Stimulated activated CD4-positive, alpha-beta T cell treated with anti-CD3 and anti-CD28 coated beads, TNF-alpha, amount 100 ng/mL, for 1 hour (primary cell): Measurements from ENCODE around the gene CCDC9.
"Not testable (repeated sequence)": the region's sequence is repeated elsewhere in the genome, so short reads cannot be mapped to it uniquely, and the experiment has no call there.

Experiments used
- DNase-seq, 3 donors: peaks; one replicate each; pipeline ENCODE4 v3.0.0-alpha.2; 2020; ENCODE audit warnings: low read depth in 3 of 3, low spot score in 1 of 3

CCDC9 gene

DNA sequence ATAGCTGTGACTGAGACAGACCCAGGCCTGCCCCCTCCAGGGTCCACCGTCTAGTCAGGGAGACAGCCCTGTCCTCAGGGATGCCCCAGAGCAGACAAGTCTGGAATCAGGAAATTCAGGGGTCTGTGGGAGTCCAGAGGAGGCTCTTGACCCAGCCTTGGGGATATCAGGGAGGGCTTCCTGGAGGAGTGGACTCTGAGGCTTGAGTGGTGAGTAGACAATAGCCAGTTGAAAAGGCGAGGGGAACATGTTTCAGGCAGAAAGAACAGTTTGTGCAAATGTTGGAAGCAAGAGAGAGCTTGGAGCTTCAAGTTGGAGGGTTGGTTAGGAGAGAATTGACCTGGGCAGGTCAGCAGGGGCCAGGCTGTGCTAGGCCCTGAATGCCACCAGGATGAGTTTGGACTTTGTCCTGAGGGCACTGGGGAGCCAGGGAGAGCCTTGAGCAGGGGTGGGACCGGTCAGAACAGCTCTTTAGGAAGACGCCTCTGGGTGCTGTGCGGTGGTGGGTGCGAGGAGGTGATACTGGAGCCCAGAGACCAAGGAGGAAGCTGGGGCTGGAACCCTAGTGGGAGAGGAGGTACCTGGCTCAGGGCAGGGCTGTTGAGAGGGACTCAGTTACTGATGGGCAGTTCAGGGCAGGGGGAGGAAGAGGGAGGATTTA, 2.7 kb downstream of the CCDC9 start:
- no peak for DNase-seq

- no peak for DNase-seq
Observed at GRCh38 chr19:47260476-47260875, 4.2 kb downstream of the CCDC9 start.

DNA sequence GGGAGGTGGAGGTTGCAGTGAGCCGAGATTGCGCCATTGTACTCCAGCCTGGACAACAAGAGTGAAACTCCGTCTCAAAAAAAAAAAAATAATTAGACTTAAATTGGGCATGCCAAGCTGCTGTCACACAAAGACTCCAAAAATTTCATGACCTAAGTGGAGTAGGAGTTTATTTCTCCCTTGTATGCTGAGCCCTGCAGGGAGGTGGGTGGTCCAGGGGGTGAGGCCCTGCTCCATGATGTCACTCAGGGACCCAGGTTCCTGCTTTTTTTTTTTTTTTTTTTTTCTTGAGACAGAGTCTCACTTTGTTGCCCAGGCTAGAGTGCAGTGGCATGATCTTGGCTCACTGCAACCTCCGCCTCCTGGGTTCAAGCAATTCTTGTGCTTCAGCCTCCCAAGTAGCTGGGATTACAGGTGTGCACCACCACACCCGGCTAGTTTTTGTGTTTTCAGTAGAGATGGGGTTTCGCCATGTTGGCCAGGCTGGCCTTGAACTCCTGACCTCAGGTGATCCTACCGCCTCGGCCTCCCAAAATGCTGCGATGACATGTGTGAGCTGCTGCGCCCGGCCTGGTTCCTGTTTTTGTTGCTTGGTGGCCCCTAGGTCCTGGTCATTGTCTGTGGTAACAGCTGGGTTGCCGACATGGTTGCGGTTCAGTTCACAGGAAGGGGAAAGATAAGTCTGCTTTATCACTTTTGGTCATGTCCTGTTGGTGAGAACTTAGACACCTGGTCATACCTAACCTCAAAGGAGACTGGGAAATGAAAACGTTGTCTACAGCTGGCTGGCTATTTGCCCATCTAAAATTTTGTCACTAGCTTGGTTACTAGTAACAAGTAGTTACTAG, 5.8 kb downstream of the CCDC9 start:
- DNase-seq = not testable (repeated sequence)

GRCh38 chr19:47264629-47265028, 8.3 kb downstream of the CCDC9 start:
- no peak for DNase-seq

DNA sequence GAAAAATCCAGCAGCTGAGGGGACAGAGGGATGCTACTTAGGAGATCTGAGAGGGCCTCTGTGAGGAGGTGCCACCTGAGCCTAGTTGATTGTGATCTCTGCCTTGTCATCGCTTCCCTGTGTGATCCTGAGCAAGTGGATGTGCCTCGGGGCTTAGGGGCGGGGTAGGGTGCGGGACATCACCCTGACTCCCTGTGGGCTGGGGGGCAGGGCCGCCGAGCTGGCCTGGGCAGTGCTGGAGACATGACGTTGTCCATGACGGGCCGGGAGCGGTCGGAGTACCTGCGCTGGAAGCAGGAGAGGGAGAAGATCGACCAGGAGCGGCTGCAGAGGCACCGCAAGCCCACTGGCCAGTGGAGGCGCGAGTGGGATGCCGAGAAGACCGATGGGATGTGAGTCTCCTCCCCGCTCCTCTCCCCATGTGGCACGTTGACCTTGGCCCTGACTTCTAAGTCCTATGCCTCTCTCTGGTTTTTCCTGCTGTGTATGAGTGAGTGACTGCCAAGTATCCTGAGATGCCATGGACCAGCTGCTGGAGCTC, 10.1 kb downstream of the CCDC9 start:
- DNase-seq = no peak

DNA sequence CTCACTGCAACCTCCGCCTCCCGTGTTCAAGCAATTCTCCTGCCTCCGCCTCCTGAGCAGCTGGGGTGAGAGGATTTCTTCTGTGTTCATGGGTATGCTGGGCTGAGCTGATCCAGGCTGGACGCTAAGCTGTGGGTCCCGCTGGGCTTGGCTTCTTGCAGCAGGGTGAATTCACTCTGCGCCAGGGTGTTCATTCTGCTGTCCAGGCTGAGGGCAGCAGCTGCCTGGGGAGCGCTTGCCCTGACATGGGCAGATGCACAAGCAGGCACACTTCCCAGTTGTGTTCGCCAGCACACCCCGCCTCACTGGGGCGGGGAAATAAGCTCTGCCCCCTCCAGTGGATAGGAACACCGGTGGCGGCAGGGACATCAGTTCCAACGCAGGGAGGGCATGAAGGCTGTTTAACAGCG, 11.0 kb downstream of the CCDC9 start:
- no peak for DNase-seq

- DNase-seq = no peak
Observed at GRCh38 chr19:47268028-47268427, 11.7 kb downstream of the CCDC9 start.

DNA sequence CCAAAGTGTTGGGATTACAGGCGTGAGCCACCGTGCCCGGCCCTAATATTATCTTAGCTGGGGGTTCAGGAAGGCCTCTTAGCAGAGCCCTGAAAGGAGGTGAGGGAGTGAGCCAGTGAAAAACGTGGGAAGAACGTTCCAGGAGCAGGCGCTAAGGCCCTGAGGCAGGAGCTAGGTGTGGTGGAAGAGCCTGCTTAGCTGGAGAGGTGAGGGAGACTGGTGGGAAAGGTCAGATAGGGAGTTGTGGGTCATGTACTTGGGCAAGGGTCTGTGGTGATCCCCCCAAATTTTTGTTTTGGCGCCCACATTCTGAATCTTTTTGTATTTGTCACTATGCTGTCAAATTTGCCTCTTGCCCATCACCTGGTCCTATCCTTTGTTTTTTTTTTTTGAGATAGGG, 13.3 kb downstream of the CCDC9 start:
- no peak for DNase-seq

- DNase-seq = no peak
Observed at GRCh38 chr19:47270408-47270807, 14.1 kb downstream of the CCDC9 start.

DNA sequence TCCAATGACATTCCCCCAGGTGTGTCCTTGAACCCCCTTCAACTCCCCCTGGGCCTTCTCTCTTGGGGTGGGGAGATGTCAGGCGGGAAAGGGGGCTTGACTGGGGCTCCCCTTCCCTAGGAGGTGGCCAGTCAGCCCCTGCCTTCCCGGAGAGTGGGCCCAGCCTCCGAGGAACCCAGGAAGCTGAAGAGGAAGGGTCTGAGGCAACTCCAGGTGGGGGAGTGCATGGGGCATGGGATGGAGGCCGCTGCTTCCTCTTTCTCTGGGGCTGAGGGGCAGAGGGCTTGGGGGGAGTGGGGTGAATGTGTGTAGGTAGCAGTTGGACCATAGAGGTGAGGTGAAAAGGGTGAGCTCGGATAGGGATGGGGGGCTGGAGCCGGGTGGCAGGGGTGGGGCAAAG, 15.6 kb downstream of the CCDC9 start:
- no peak for DNase-seq

- peak in 1 of 3 donors; percentile 47 for DNase-seq
Observed at GRCh38 chr19:47272448-47273312, 16.4 kb downstream of the CCDC9 start.

DNA sequence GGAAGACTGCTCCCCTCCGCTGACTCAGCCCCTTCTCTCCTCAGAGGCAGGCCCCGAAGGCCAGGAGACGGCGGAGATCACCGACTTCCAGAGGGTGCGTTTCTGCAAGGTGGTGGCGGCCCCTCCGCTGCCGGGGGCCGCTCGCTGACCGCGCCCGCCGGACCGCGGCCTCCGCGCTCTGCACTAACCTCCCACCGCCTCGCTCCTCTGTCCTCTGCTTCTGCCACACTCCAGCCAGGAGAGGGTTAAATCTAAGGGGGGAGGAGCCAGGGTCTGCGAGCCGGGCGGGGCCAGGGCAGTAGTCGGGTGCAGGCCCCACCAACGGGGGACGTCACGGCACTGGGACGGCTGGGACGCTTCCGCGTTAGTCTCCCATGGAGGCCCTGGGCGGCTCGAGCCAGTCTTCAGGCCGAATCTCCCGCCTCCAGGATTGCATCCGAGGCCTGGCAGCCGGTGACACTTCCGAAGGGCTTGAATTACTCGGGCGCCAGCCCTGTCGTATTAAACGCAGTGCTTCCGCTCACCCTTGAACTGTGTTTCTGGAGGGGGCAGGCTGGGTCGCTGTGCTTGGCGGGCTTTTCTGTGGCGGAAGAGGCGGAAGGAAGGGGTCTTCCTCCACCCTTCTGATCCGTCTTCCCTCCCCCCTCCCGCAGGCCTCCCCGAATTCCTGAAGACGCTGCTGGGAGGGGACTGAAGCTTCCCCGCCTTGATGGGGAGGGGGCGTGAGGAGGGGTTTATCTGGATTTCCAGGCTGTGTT, 17.2 kb downstream of the CCDC9 start:
- DNase-seq = peak; percentile 73 to 76 (median 75)

DNA sequence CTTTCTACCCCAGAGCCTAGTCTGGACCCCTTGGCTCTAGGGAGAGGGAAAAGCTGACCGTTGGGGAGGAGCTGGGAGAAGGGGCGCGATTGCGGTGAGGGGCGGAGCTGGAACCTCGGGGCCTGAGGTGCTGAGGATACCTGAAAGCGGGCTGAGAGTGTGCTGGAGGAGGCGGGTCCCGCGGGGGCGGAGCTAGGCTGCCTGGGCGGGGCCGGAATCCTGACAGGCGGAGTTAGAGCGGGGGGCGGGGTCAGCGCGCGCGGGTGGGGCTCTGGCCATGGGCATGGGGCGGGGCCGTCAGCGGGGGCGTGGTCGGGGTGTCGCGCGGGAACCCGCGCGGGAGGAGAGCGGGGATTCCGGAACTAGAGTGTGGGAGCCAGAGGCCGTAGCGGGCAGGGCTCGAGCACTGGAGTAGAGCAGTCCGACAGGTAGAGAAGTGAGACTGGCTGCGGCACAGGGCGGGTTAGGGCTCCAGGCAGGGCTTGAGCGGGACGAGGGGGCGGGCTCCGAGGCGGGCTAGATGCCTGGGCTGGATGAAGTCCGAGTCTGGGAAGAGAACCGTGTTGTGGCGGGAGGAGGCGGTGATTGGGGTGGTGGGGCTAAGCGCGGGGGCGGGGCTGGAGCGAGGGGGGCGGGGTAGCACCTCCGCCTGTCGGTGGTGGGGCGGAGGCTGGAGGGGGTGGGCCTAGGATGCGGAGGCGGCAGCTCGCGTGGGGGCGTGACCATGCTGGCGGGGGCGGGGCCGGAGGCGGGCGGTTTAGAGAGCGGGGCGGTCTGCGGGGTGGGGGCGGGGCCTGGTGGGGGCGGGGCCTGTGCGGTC, 18.0 kb downstream of the CCDC9 start, which contains the start of gene INAFM1:
INAFM1 (plus strand) TSS at position 815 of the 820 bp plus-strand sequence. CDS start 35 bp downstream, outside the sequence.
- DNase-seq = peak; percentile 99 to 100 (median 100)

DNA sequence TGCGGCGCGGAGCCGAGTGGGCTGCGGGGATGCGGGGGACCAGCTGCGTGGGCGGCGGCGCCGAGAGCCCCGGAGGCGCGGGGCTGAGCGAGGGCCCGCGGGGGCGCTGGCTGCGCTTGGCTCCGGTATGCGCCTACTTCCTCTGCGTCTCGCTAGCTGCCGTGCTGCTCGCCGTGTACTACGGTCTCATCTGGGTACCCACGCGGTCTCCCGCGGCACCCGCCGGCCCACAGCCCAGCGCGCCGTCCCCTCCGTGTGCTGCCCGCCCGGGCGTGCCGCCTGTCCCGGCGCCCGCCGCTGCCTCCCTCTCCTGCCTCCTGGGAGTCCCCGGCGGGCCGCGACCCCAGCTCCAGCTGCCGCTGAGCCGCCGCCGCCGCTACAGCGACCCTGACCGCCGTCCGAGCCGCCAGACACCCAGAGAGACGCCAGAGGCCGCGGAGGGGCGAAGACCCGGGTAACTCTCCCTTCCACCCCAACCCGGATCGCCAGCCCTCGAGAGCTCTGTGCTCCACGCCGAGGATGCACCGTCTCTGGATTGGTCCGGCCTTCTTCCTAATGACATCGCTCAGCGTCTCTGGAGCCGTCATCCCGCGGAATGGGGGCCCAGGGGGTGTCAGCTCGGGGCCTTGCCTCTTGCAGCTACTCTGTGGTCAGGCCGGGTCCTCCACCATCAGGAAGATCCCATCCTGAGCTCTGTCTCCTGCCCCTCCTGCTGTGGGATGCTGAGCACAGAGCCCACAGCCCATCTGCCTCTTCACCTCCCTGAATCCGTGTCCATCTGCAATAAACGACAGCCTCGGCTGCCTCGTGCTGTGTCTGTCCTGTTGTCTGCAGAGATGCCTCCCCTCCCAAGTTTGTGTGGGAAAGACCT, 18.8 kb downstream of the CCDC9 start:
- DNase-seq = no peak

DNA sequence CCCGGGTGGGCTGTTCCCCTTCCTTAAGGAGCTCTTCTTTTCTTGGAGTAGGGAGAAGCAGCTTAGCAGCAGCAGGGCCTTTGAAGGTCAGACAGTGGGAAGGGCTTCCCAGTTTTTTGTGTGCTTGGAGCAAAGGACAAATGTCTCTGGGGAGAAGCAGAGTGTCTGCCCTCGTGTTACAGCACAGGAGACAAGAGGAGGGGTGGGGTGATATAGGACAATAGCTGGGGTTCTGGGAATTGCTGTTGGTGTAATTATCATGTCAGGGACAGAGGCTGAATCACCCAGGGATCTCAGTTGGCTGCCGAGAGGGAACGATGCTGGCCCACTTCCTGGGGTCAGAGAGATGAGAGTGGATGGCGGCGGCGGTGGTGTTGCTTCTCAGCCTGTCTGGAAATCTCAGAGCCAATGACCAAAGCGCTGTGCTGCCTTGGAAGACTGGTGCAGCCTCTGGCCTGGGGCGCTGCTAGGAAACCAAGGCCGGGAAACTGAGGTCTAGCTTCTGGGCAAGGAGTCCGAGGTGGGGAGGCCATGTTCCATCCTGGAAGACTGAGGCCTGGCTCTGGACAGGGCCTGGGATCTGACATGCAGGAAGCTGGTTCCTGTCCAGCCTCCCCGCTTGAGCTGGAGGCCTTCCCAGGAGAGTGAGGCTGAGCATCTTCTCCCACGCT, 19.6 kb downstream of the CCDC9 start:
- no peak for DNase-seq

DNA sequence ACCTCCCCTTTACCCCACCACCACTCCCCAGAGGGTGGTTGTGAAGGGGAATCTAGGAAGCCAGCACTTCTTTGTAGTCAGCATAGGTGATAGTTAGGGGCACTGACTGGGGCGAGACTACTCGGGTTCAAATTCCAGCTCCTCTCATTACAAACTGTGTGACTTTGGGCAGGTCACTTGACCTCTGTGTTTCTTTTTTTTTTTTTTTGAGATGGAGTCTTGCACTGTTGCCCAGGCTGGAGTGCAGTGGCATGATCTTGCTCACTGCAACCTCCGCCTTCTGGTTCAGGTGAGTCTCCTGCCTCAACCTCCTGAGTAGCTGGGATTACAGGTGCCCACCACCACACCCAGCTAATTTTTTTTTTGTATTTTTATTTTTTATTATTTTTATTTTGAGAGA, 20.2 kb downstream of the CCDC9 start:
- DNase-seq = not testable (repeated sequence)

DNA sequence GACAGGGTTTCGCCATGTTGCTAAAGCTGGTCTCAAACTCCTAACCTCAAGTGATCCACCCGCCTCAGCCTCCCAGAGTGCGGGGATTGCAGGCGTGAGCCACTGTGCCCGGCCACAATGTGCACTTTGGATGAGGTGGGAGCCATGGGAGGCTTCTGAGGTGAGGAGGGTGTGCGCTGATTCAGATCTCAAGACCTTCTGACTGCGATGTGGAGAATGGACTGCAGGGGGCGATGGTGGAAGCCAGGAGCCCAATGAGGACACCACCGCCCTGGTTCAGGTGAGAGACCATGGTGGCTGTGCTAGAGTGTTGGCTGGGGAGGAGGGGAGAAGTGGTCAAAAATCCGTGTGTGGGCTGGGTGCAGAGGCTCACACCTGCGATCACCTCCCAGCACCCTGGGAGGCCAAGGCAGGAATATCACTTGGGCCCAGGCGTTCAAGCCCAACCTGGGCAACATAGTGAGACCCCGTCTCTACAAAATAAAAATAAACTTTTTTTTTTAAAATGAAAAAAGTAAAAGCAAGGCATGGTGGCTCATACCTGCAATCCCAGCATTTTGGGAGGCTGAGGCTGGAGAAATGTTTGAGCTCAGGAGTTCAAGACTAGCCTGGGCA, 24.0 kb downstream of the CCDC9 start:
- DNase-seq = peak in 1 of 3 donors; percentile 45
